C1 segment of cervical spinal cord (tissue), 14 donors: Measurements from ENCODE around the gene BBC3.
A peak's percentile ranks its signal among the peaks of the same experiment; 100 is the strongest.

ENCODE experiments used
- DNase-seq, 14 donors: peaks; one replicate each; lab custom pipeline; 2025; lab: John Stamatoyannopoulos, UW

BBC3 gene

GRCh38 chr19:47231215-47232054, 436 bp upstream of the BBC3 start:
- peak in 12 of 14 donors; percentile 52 to 83 (median 71) for DNase-seq

- DNase-seq = peak in 10 of 14 donors; percentile 22 to 64 (median 43)
These were observed 712 bp downstream of the BBC3 start for GRCh38 chr19:47230054-47230920.

- peak in 5 of 14 donors; percentile 12 to 55 (median 41) for DNase-seq
These were observed 1.3 kb downstream of the BBC3 start for GRCh38 chr19:47229676-47230053.

- DNase-seq = peak in 7 of 14 donors; percentile 12 to 55 (median 26)
These were observed 1.9 kb downstream of the BBC3 start for GRCh38 chr19:47228937-47229675.

GRCh38 chr19:47228168-47228936, 2.6 kb downstream of the BBC3 start:
- peak in 9 of 14 donors; percentile 36 to 76 (median 45) for DNase-seq

GRCh38 chr19:47227352-47228167, 3.4 kb downstream of the BBC3 start:
- DNase-seq = peak in 11 of 14 donors; percentile 34 to 78 (median 51)

- peak in 12 of 14 donors; percentile 30 to 85 (median 54) for DNase-seq
These were observed 4.3 kb downstream of the BBC3 start for GRCh38 chr19:47226426-47227351.

GRCh38 chr19:47225746-47226425, 5.1 kb downstream of the BBC3 start:
- peak in 12 of 14 donors; percentile 60 to 88 (median 76) for DNase-seq

GRCh38 chr19:47221890-47222289, 9.1 kb downstream of the BBC3 start:
- DNase-seq = no peak

GRCh38 chr19:47221080-47221841, 9.7 kb downstream of the BBC3 start:
- DNase-seq = no peak

- DNase-seq = no peak
These were observed 15.4 kb downstream of the BBC3 start for GRCh38 chr19:47215581-47215980.

GRCh38 chr19:47210689-47211316, 20.2 kb downstream of the BBC3 start:
- DNase-seq = peak in 9 of 14 donors; percentile 8 to 51 (median 18)

GRCh38 chr19:47210180-47210490, 20.9 kb downstream of the BBC3 start:
- no peak for DNase-seq

GRCh38 chr19:47209319-47210179, 21.4 kb downstream of the BBC3 start:
- no peak for DNase-seq

- no peak for DNase-seq
These were observed 27.7 kb downstream of the BBC3 start for GRCh38 chr19:47203254-47203653.

GRCh38 chr19:47200530-47200929, 30.5 kb downstream of the BBC3 start:
- no peak for DNase-seq
